Measurements from ENCODE around the gene SKIL.

Gene SKIL

GRCh38 chr3:170352936-170353335 is 4.6 kb upstream of the SKIL start:
- peak; percentile 37 for DNase-seq

GRCh38 chr3:170353485-170353884 is 4.0 kb upstream of the SKIL start:
- DNase-seq: no peak

- DNase-seq: no peak
These were observed 2.8 kb upstream of the SKIL start for GRCh38 chr3:170354760-170355159.

DNA sequence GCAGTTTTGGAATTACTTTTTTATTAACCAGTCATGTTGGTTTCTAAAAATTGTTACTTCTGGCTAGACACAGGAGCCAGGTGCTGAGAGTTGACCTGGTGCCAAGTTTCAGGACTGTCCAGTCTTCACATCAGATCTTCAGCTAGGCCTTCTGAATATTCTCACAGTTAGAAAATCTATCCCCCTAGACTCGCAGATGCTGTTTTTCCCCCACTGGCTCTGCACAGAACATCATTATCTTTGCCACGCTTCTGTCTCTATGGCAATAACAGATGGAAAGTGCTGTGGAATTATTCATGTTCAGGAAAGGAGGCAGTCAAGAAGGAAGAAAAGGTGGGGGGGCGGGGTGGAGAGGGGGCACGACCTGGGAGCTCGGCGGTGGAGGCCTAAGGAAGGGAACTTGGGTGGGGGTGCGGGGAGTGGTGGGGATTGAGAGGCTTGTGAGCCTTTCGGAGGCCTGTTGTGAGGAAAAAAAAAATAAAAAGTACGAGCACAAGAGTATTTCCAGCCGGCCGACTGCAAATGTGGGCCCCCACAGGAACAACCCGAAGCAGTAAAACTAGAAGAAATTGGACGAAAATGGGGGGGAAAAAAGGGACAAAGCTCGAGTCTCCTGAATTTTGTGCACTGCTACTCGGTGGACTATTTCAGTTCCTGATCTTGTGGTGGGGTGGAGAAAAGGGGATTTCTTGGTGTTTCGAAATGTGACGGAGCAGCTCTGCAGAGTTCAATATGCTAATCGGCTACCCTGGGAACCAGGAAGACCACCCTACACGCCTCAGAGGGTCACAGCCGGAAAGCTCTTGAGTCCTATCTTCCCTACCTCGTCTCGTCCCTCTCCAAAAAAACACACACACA is 1.5 kb upstream of the SKIL start:
- DNase-seq: peak; percentile 21

GRCh38 chr3:170356596-170357175 is 829 bp upstream of the SKIL start:
- DNase-seq: peak; percentile 75

DNA sequence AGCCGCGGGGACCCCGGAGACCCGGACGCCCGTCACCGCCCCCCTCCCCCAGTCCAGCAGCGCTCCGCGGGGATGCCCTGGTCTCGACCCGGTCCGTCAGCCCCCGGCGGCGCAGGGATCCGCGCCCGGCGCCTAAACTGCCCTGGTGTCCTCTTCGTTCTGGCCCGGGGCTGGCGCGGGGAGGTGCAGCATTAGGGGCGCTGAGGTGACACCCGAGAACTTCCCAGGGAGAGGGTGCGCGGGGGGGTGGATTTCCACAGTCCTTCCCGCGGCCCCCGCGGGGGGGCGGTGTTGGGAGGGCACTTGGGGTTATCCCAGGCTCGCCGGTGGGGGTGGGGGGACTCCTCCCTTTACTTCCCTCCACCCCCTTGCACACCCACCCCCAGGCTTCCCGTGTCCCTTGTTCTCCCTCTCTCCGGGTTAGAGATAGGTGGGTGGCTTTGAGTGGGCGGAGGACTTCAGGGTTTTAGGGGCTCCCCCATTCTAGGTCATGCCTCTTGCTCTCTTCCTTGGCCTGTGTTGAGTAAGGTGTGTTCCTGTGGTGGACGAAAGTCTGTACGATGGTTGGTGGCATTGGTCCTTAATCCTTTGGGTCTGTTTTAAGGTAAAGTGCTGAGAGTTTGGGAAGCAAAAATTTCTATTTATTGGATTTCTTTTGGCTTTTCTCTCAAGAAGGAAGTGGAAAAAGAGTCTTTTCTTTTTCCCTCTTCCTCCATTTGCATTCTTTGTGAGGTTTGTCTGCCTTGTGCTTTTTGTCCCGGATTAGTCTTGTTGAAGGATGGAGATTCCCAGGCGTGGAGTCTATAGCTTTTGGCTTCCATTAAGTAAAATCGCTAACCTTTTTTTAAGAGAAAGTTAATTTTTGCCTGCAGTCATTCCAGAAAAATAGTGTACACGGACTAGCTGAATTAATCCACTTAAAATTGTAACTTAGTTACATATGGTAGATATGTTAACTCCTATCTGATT is 811 bp downstream of the SKIL start:
- no peak for DNase-seq

- DNase-seq: no peak
These were observed 1.7 kb downstream of the SKIL start for GRCh38 chr3:170359178-170359704.

- DNase-seq: no peak
These were observed 3.0 kb downstream of the SKIL start for GRCh38 chr3:170360466-170360865.

GRCh38 chr3:170360916-170361315 is 3.4 kb downstream of the SKIL start:
- DNase-seq: peak; percentile 17

DNA sequence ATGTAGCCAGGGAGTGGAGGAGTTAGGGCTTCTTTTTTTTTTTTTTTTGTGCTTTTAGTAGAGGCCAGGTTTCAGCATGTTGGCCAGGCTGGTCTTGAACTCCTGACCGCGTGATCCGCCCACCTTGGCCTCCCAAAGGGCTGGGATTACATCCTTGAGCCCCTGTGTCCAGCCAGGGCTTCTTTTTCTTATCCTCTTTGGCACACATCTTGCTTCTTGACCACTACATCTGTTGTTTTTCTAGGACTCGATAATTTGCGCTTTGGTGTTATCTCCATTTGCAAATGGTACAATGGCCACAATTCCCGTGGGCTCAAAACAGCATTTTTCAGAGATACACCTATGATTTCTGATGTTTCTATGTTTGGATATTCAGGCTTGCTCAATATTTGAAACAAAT is 4.2 kb downstream of the SKIL start:
- no peak for DNase-seq

- no peak for DNase-seq
These were observed 6.0 kb downstream of the SKIL start for GRCh38 chr3:170363471-170363994.

DNA sequence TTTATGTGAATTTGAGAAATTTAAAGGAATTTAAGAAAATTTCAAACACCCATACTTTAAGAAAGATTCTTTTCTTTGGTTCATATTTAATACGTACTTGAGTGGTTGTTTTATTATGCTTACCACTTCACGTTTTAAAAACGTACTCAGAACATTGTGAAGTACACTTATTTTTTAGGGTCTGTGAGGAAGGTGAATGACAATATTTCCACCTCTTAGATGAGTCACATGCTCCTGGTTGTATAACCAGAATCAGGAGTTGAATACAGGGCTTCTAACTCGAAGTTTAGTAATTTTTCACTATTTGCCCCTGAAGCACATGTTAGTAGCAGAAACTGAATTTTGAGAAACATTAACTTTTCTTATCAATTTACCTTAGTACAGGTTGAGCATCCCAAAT is 7.5 kb downstream of the SKIL start:
- DNase-seq: no peak

- no peak for DNase-seq
These were observed 10.3 kb downstream of the SKIL start for GRCh38 chr3:170367797-170368196.

- no peak for DNase-seq
These were observed 11.4 kb downstream of the SKIL start for GRCh38 chr3:170368921-170369320.

- DNase-seq: no peak
These were observed 14.8 kb downstream of the SKIL start for GRCh38 chr3:170372190-170372879.

DNA sequence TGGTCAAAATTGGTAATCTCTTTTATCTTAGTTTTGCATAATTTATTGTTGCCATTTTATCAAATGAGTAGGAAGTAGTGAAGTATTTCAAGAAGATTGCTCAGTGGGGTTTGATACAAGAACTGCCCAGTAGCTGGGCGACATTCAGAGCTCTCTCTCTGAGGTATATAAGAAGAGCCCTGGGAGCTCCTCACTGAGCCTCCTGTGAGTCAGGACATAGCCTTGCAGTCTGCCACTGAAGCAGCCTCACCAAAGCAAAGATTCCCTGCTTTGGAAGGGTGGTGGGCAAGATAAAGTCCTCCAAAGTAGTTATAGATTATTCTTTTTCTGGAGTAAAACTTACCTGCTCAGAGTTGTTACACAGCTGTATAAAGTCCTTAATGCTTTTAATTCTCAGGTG is 26.1 kb downstream of the SKIL start:
- DNase-seq: no peak

GRCh38 chr3:170386468-170386867 is 29.0 kb downstream of the SKIL start:
- DNase-seq: no peak

DNA sequence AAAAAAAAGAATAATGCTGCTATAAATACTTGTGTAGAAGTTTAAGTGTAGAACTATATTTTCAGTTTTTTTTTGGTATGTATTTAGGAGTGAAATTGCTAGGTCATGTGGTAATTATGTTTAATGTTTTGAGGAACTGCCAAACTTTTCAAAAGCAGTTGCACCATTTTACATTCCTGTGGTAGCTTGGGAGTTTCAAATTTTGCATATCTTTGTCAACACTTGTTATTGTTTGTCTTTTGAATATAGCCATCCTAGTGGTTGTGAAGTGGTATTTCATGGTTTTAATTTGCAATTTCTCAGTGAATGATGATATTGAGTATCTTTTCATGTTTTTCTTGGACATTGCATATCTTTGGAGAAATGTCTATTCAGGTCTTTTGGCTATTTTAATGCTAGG is 30.4 kb downstream of the SKIL start:
- DNase-seq: no peak

GRCh38 chr3:170391108-170391507 is 33.6 kb downstream of the SKIL start:
- no peak for DNase-seq

DNA sequence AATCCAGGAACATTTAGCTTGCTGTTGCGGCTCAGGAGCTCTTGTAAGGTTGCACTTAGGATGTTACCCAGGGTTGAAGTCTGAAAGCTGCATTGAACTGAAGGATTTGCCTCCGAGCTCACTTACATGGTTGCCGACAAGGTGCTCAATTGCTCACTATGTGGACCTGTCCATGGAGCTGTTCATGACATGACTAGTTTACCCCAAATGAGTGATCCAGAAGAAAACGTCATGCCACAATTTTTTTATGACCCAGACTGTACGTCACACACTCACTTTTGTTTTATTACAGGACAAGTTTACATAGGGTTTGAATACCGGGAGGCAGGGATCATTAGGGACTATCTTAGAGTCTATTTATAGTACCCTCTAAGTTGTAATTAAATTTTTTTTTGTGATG is 40.2 kb downstream of the SKIL start:
- DNase-seq: no peak

DNA sequence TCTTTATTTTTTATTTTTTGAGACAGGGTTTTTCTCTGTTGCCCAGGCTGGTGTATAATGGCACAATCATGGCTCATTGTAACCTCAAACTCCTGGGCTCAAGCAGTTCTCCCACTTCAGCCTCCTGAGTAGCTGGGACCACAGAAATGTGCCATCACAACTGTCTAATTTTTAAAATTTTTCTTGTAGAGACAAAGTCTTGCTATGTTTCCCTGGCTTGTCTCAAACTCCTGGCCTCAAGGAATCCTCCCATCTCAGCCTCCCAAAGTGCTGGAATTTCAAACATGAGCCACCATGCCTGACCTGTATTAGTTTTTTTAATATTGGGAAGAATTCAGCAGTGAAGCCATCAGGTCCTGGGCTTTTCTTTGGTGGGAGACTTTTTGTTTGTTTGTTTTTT is 47.6 kb downstream of the SKIL start:
- DNase-seq: no peak

DNA sequence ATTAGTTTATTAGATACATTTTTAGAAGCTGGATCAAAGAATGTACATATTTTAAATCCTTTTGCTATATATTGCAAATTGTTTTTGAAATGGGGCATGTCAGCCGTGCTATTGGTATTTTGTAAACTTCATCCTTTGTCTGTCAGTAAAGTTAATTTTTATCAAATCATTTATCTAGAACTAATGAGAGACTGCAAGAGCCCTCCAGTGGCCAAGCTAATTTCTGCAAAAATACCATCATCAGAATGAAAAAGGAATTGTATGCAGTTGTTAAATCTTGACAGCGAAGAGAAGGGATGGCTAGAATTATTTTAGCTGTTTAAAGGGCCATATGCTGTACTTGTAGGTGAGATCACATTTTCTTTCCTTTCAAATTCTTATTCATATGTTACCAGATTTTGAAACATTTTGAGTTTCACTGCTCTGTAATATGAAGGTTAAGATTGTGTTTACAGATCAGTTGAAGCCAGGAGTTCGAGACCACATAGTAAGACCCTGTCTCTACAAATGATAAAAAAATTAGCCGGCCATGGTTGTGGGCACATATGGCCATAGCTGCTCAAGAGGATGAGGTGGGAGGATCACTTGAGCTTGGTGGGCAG is 53.0 kb downstream of the SKIL start:
- no peak for DNase-seq
